HCT116 (cell line): ENCODE results near the gene TCF7L2. TPM values are rescaled to one million over a fixed set of nuclear protein-coding genes. Genes with fewer than 3 reads are reported as not detected.

Source experiments
- ATAC-seq: fragments of 200-7000 bp; cut with Tn5 transposase; 2 replicates; pipeline ENCODE4 v1.9.1; 2020; ENCODE audit warnings: mild to moderate bottlenecking, moderate library complexity
- BruUV-seq: library from RNA; stranded (reverse); fragments of 400-500 nt; replicated peaks from 2 replicates; lab custom pipeline; 2021; lab: Mats Ljungman, UMichigan
- CTCF ChIA-PET: fragments of 300-600 bp; sonication (Branson Sonifier 250); formaldehyde crosslinking; loops from one replicate; lab custom pipeline; 2021; ENCODE audit warnings: antibody characterized with exemption; lab: Charles Lee
- POLR2A ChIA-PET: fragments of 300-600, 350-600 bp; sonication (Branson Sonifier 250); formaldehyde crosslinking; loops from one replicate; lab custom pipeline; 2021; ENCODE audit warnings: antibody characterized with exemption; lab: Charles Lee
- RAD21 ChIA-PET, 2 experiments: fragments of 300-600 bp; sonication (Branson Sonifier 250); formaldehyde crosslinking; loops; one replicate each; lab custom pipeline; 2023; ENCODE audit warnings: low total read pairs in 2 of 2; ENCODE audit not compliant: uncharacterized antibody in 2 of 2, unreplicated experiment in 2 of 2, low non-redundant PET in 1 of 2; lab: Charles Lee
- DNase-seq: peaks from one replicate; pipeline ENCODE4 v3.0.0-alpha.2; 2010; ENCODE audit warnings: low read depth, low spot score
- H2AFZ ChIP-seq: fragments of 200-600 bp; shearing (Covaris generic), sonication (generic); 2 replicates; pipeline ENCODE4 v1.6.1; 2017; ENCODE audit warnings: low read depth, mixed run types, mixed read lengths, antibody characterized with exemption, low read length; ENCODE audit not compliant: poor library complexity, severe bottlenecking
- H3K27ac ChIP-seq: 2 replicates; pipeline ENCODE4 v1.5.1; 2012; ENCODE audit warnings: low read depth, low read length
- H3K27me3 ChIP-seq: fragments of 200-600 bp; sonication (generic); 2 replicates; pipeline ENCODE4 v1.6.1; 2016; ENCODE audit warnings: mixed run types, low read length, mixed read lengths; ENCODE audit not compliant: insufficient read depth
- H3K36me3 ChIP-seq, 2 experiments: fragments of 200-500 bp in 1 of 2; fragments of 200-600 bp in 1 of 2; sonication (Bioruptor generic) in 1 of 2; sonication (generic) in 1 of 2; 2 replicates each; pipeline versions ENCODE4 v1.5.1 to v1.6.1; 2014 to 2016; ENCODE audit warnings: low read length in 2 of 2, inconsistent platforms in 1 of 2, mixed read lengths in 1 of 2, mixed run types in 1 of 2; ENCODE audit not compliant: insufficient read depth in 2 of 2, control insufficient read depth in 1 of 2
- H3K4me1 ChIP-seq, 2 experiments: fragments of 200-600 bp in 1 of 2; sonication (generic) in 1 of 2; 2 replicates each; pipeline versions ENCODE4 v1.5.1 to v1.6.1; 2012 to 2017; ENCODE audit warnings: low read length in 2 of 2, inconsistent platforms in 1 of 2, mild to moderate bottlenecking in 1 of 2, mixed read lengths in 1 of 2, mixed run types in 1 of 2, moderate library complexity in 1 of 2; ENCODE audit not compliant: insufficient read depth in 2 of 2, control insufficient read depth in 1 of 2
- H3K4me2 ChIP-seq: fragments of 200-600 bp; sonication (generic); 2 replicates; pipeline ENCODE4 v1.6.1; 2017; ENCODE audit warnings: mixed run types, low read length, mixed read lengths
- H3K4me3 ChIP-seq, 2 experiments: fragments of 200-600 bp in 1 of 2; sonication (generic) in 1 of 2; replicated peaks in 1 of 2; 2 replicates each; pipeline ENCODE4 v1.5.1; 2011 to 2016; ENCODE audit warnings: low read length in 2 of 2, control low read depth in 1 of 2, low read depth in 1 of 2, mild to moderate bottlenecking in 1 of 2, mixed read lengths in 1 of 2, mixed run types in 1 of 2
- H3K79me2 ChIP-seq: fragments of 200-600 bp; sonication (generic); 2 replicates; pipeline ENCODE4 v1.6.1; 2017; ENCODE audit warnings: mild to moderate bottlenecking, mixed run types, low read length, moderate library complexity, mixed read lengths; ENCODE audit not compliant: insufficient read depth
- H3K9ac ChIP-seq: fragments of 200-600 bp; sonication (generic); 2 replicates; pipeline ENCODE4 v1.6.1; 2016; ENCODE audit warnings: low read length, mixed read lengths
- H3K9me2 ChIP-seq: fragments of 200-600 bp; sonication (generic), shearing (Covaris generic); 2 replicates; pipeline ENCODE4 v1.6.1; 2017; ENCODE audit warnings: mixed run types, mild to moderate bottlenecking, moderate library complexity; ENCODE audit not compliant: insufficient read depth
- H3K9me3 ChIP-seq, 2 experiments: fragments of 200-500 bp in 1 of 2; fragments of 200-600 bp in 1 of 2; sonication (Bioruptor generic) in 1 of 2; sonication (generic) in 1 of 2; 2 replicates each; pipeline ENCODE4 v1.6.1; 2014 to 2017; ENCODE audit warnings: low read length in 2 of 2, mixed read lengths in 2 of 2, inconsistent platforms in 1 of 2, low read depth in 1 of 2, mild to moderate bottlenecking in 1 of 2, mixed run types in 1 of 2, moderate library complexity in 1 of 2; ENCODE audit not compliant: control insufficient read depth in 1 of 2, insufficient read depth in 1 of 2
- H4K20me1 ChIP-seq: fragments of 200-600 bp; sonication (generic), shearing (Covaris generic); 2 replicates; pipeline ENCODE4 v1.6.1; 2017; ENCODE audit warnings: mixed run types, mild to moderate bottlenecking, moderate library complexity; ENCODE audit not compliant: insufficient read depth
- ATF3 ChIP-seq: IDR thresholded peaks from 2 replicates; pipeline ENCODE4 v1.6.1; 2012
- CBX3 ChIP-seq: IDR thresholded peaks from 2 replicates; pipeline ENCODE4 v1.6.1; 2012; ENCODE audit warnings: low read depth
- MAX ChIP-seq: IDR thresholded peaks from 2 replicates; pipeline ENCODE4 v1.6.1; 2012
- POLR2AphosphoS5 ChIP-seq: IDR thresholded peaks from 2 replicates; pipeline ENCODE4 v1.6.1; 2011; ENCODE audit warnings: mild to moderate bottlenecking, low read depth, low read length, moderate library complexity
- TCF7L2 ChIP-seq: IDR thresholded peaks from 2 replicates; pipeline ENCODE4 v1.7.0; 2011; ENCODE audit warnings: borderline replicate concordance, inconsistent platforms; ENCODE audit not compliant: insufficient read depth, insufficient read length; ENCODE audit errors: extremely low read depth
- ZBTB33 ChIP-seq: IDR thresholded peaks from 2 replicates; pipeline ENCODE4 v1.6.1; 2011; ENCODE audit warnings: mild to moderate bottlenecking, low read length, moderate library complexity; ENCODE audit not compliant: insufficient replicate concordance; ENCODE audit errors: extremely low read depth
- intact Hi-C: fragments of 100-400 bp; cut with micrococcal nuclease; formaldehyde crosslinking; loops from 2 replicates; pipeline ENCODE4 v1.10.0; 2022
- total RNA-seq: library from RNA; stranded (reverse); gene quantifications from one replicate; pipeline ENCODE4 v1.2.1, GENCODE V29; 2021; ENCODE audit not compliant: unreplicated experiment

Gene TCF7L2
- total RNA-seq, 1 experiment from 2014 or later, result 164 TPM

GRCh38 chr10:113004069-113004618 is 54.1 kb downstream of the TCF7L2 start:
- ChIA-PET CTCF (no interaction called here), RAD21 (no interaction called here), POLR2A (no interaction called here)
- Histone ChIP-seq H3K4me1 (peaks cover 3 to 18% of the 10 kb centered on the region in 2 experiments; a peak in 2 of 4 replicates), H3K79me2 (peaks cover 100% of the 10 kb centered on the region), H3K36me3 (peaks cover 48 to 73% of the 10 kb centered on the region in 2 experiments), H3K4me2 (no peak overlapping the region), H3K27ac (no peak overlapping the region), H3K4me3 (no peak overlapping the region), H4K20me1 (peaks cover 65% of the 10 kb centered on the region; the same call in 1 of the 2 replicates), H3K9me2 (no peaks in the 10 kb centered on the region), H3K9ac (no peak overlapping the region), H2AFZ (no peak overlapping the region), H3K27me3 (no peaks in the 10 kb centered on the region), H3K9me3 (no peaks in the 10 kb centered on the region)
- TF ChIP-seq MAX (no peak), ATF3 (no peak), POLR2AphosphoS5 (0 out of 2 replicates have a peak, but pooled peaks have one; percentile 22), TCF7L2 (no peak)
- intact Hi-C loops, result no loop called here
- DNase-seq, result no peak
- BruUV-seq, result no TSS peak
- ATAC-seq, result no peak

- Histone ChIP-seq H3K4me1 (peaks cover 3 to 18% of the 10 kb centered on the region in 2 experiments; a peak in 2 of 4 replicates), H3K9me3 (no peaks in the 10 kb centered on the region), H3K27ac (no peak overlapping the region; the same call in 1 of the 2 replicates), H3K4me3 (no peak overlapping the region), H3K9ac (no peak overlapping the region), H3K79me2 (peaks cover 100% of the 10 kb centered on the region), H3K27me3 (no peaks in the 10 kb centered on the region), H3K4me2 (no peak overlapping the region), H3K36me3 (peaks cover 48 to 73% of the 10 kb centered on the region in 2 experiments), H3K9me2 (no peaks in the 10 kb centered on the region), H2AFZ (no peak overlapping the region), H4K20me1 (peaks cover 61% of the 10 kb centered on the region; the same call in 1 of the 2 replicates)
- BruUV-seq, result no TSS peak
- intact Hi-C loops, result no loop called here
- ChIA-PET CTCF (no interaction called here), RAD21 (no interaction called here), POLR2A (interaction anchor here (0.6 kb wide), 1 partner anchor 55 kb away, joined by 8 read pairs; the partner anchor contains the start of gene TCF7L2)
- no peak for ATAC-seq
- DNase-seq, result no peak
- TF ChIP-seq ZBTB33, result no peak
- TF ChIP-seq CBX3, result no peak
These were observed 55.3 kb downstream of the TCF7L2 start for GRCh38 chr10:113005380-113005779.
